Activated naive CD8-positive, alpha-beta T cell treated with anti-CD3 and anti-CD28 coated beads, Interleukin-2, amount 50 U/mL, for 16 hours (primary cell): ENCODE measurements around the gene KSR2.

Experiments
- DNase-seq: peaks from one replicate; pipeline ENCODE4 v3.0.0-alpha.2; 2020; ENCODE audit warnings: low read depth, low spot score

KSR2 gene

GRCh38 chr12:117968151-117968789 lies 520 bp downstream of the KSR2 start:
- DNase-seq: no peak

GRCh38 chr12:117967512-117967911 lies 1.3 kb downstream of the KSR2 start:
- DNase-seq: no peak

- no peak for DNase-seq
Observed at GRCh38 chr12:117967043-117967442, 1.7 kb downstream of the KSR2 start.

DNA sequence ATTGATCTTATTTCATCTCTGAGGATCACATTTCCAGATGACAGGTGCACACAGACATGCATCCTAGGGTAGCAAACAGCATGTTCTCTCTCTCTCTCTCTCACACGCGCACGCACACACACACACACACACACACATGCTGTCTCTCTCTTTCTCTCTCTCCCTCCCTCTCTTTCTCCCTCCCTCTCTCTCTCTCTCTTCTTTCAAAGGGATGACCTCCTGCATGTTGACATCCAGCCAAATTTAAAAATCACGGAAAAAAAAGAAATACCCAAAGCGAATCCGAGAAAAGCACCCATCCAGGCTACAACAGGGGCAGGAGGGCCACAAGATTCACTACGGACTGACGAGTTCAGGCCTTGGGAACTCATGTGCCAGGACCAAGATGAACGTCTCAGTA lies 2.3 kb downstream of the KSR2 start:
- no peak for DNase-seq

- no peak for DNase-seq
Observed at GRCh38 chr12:117963836-117964235, 5.0 kb downstream of the KSR2 start.

DNA sequence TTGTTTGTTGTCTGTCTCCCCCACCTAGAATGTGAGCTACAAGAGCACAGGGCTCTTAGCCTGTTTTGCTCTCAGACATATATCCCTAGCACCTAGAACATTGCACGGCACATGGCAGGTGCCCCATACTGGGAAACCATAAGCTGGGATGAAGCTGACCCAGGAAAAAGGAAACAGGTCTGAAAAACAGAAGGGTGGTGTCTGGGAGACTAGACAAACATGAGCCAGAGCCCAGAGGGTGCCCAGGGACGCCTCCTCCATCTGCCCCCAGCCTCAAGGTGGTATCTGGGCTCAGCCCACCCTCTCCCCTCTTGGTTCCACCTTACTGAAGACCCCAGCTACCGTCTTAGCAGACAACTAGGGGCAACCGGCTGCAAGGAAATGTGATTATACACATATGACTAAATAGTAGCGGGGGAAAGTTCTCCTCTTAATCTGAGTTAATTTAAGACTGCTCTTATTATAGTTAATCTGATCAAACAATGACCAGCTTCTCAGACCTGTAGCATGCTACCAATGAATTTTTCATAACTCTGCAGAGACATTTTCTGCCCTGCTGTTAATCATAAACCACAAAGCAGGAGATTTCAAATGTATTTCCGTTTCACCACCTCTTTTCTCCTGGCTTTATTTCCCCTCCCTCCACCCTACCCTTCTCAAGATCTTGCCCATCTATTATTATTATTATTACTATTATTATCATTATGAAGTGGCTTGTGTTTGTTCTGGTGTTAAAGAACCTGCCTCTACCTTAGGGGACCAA lies 31.9 kb downstream of the KSR2 start:
- no peak for DNase-seq

GRCh38 chr12:117933545-117933944 lies 35.2 kb downstream of the KSR2 start:
- no peak for DNase-seq

DNA sequence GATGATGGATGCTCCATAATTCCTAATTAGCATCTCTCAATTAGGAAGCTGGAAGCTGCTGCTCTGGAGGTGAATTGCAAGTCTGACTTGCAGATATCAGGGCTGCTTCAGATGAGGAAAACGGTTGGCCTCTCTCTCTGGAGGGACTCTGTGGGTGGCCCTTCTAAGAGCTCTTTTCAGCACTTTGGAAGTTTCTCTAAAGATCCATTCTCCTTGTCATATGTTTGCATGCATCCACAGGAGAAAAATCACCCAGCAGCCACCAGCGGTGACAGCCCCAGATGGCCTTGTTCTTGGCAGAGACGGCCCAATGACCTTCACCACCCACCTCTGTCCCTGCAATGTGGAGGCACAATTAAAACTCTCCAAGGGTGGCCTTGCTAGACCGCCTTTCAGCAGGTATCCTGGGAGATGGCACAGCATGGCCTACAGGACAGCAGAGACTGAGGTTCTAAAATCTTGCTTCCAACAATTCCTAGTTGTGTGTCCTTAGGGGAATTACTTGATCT lies 42.3 kb downstream of the KSR2 start:
- DNase-seq: no peak

GRCh38 chr12:117921929-117922777 lies 46.6 kb downstream of the KSR2 start:
- DNase-seq: no peak

GRCh38 chr12:117919479-117919878 lies 49.3 kb downstream of the KSR2 start:
- DNase-seq: no peak

- DNase-seq: no peak
Observed at GRCh38 chr12:117914686-117915085, 54.1 kb downstream of the KSR2 start.

DNA sequence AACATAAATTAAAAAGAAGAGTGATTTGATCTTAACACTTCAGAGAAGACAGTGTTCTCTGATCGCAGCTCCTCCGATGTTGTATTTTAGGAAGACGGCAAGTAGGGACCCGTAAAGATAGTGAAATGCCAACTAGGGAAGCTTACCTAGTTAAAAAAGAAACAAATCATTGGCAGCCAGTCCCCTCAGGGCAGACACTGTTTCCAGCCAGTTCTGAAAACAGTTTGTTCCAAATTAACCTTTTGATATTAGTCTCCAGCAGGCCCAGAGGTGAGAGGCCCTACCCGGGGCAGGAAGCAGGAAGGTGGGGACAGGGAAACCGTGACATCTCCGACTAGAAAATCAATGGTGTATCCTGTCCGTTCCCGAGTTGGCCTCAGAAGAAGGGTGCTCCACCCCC lies 56.0 kb downstream of the KSR2 start:
- no peak for DNase-seq

DNA sequence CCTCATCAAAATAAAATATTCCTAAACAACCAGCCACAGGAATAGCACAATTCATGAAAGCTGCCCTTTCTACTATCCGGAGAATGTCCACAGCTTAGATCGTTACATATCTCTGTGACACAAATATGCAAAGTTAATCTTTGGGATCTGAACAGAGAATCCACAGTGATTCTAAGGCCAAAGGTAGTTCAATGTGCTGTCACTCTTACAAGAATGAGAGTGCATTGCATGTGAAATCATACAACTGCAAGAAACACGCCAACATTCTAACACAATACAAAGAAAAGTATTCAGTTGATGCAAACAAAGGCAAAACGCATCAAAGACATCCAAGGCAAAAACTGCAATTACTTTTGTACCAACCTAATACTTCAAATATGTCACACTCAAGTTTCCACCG lies 60.4 kb downstream of the KSR2 start:
- no peak for DNase-seq

DNA sequence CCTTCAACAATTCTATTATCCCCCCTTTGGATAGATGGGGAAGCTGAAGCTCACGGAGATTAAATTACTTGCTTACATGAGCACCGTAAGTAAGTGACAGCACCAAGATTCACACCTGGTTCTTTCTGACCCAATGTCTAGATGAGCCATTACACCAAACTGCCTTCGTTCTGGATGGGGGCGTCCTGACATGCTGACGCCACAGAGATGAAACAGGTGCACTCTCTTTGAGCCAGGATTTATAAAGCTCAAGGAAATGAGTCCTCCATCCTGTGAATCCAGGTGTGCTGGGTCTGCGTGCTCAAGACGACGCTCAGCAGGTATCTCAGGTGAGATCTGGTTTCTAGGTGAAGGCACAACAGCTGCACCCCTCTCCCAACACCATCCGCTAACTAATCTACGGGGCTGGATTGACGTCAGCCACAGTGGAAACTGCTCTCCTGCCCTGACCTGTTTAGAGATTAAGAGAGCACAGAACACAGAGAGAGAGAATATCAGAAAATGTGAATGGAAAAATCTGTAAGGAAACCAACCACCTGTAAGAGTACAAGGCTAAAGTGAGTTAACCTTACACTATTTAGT lies 61.6 kb downstream of the KSR2 start:
- DNase-seq: no peak

DNA sequence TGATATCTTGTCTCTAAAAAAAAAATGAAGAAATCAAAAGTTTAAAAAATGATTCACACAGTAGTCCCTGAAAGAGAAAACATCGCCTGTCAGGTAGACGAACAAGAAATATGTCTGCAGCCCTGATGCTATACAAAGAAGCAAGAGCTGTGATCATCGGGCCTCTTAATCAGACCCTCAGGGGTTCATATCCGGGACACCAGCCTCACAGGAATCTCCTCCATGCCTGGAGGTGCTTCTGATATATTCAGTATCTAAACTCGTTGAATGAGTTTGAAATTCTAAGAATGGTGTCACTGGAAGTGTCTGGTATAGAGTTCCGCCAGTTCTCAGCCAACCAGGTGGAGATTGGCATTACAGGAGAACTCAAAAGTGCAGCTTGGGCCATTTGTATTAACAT lies 64.7 kb downstream of the KSR2 start:
- DNase-seq: no peak

DNA sequence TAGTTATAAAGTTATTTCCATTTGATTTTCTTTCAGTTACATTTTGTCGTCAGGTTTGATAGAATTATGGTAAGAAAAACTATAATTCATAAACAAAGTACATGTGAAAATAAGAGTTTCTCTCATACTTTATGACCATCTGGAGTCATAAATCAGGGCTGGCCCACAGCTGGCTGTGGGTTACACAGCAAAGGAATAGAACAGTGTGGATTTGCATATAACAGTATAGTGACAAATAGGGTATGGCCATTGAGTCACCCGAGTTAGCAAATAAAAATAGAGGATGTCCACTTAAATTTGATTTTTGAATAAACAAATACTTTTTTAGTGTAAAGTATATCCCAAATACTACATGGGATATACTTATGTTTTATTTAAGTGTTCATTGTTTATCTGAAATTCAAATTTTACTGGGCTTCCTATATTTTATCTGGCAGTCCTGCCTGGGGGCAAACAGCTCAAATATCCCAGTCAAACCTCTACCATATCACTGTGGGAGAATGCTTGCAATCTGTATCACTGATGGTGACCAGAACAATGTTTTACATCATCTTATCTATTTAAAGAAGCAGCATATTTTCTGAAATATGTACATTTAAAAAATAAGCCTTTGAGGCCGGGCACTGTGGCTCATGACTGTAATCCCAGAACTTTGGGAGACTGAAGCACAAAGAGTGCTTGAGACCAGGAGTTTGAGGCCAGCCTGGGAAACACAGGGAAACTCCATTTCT lies 65.5 kb downstream of the KSR2 start:
- DNase-seq: no peak

DNA sequence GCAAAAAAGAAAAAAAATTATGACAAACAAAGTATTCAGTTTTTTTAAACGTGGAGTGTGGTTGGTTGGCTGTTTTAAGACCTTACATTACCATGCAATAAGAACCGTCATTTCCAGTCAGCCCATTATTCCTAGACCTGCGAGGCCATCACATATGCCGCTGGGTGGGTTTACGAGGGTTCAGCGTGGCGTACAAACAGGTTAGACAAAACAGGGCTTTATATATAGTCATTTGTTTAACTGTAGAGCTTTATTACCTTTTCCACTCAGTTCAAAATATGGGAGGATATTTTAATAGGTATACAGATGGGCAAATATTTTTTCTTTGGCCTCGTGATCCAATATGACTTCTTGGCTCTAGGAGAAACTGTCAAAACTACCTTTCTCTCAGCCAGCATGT lies 67.2 kb downstream of the KSR2 start:
- no peak for DNase-seq

GRCh38 chr12:117900561-117900960 lies 68.2 kb downstream of the KSR2 start:
- no peak for DNase-seq

GRCh38 chr12:117897372-117898161 lies 71.2 kb downstream of the KSR2 start:
- DNase-seq: no peak

DNA sequence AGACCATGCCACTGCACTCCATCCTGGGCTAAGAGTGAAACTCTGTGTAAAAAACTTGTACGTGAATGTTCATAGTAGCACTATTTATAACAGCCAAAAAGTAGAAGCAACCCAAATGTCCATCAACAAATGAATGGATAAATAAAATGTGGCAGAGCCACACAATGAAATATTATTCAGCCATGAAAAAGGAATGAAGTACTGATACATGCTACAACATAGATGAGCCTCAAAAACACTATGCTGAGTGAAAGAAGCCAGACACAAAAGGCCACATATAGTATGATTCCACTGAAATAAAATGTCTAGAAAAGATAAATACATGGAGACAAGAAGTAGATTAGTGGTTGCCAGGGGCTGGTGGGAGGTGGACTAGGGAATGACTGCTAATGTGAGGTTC lies 72.8 kb downstream of the KSR2 start:
- no peak for DNase-seq

DNA sequence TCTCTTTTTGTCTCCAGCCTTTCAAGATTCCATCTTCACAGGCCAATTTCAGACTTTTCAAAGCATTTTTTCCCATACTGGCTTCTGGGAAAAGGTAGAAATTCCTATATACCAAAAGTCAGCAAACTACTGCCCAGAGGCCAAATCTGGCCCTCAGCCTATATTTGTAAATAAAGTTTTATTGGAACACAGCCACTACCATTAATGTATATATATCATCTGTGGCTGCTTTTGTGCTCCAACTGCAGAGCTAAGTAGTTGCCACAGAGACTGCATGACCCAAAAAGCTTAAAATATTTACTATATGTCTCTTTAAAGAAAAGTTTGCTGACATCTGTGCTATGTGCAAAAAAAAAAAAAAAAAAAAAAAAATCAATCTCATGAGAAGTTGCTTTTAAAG lies 76.3 kb downstream of the KSR2 start:
- no peak for DNase-seq
